GM12878 (cell line): ENCODE results near the gene CCDC28A. TPM values are rescaled to one million over a fixed set of nuclear protein-coding genes. Genes with fewer than 3 reads are reported as not detected.

Experiments
- ATAC-seq: fragments of 200-7000 bp; cut with Tn5 transposase; 3 replicates; pipeline ENCODE4 v1.9.1; 2020; ENCODE audit warnings: mild to moderate bottlenecking, moderate library complexity
- BruUV-seq: library from RNA; stranded (reverse); fragments of 400-500 nt; replicated peaks from 2 replicates; lab custom pipeline; 2021; lab: Mats Ljungman, UMichigan
- CTCF ChIA-PET: fragments of 300-600 bp; sonication (Branson Sonifier 250); formaldehyde crosslinking; extraction: SDS; loops from one replicate; lab custom pipeline; 2021; ENCODE audit warnings: inconsistent platforms; lab: Yijun Ruan, JAX
- POLR2A ChIA-PET: fragments of 350-600 bp; formaldehyde crosslinking; extraction: SDS; loops from one replicate; lab custom pipeline; 2021; ENCODE audit warnings: inconsistent platforms; lab: Charles Lee
- RAD21 ChIA-PET: fragments of 300-600 bp; sonication (Branson Sonifier 250); formaldehyde crosslinking; loops from one replicate; lab custom pipeline; 2023; ENCODE audit warnings: antibody characterized with exemption; ENCODE audit not compliant: unreplicated experiment; lab: Charles Lee
- SMC1A ChIA-PET: fragments of 300-600 bp; sonication (Branson Sonifier 250); formaldehyde crosslinking; loops from one replicate; lab custom pipeline; 2023; ENCODE audit not compliant: unreplicated experiment, uncharacterized antibody; lab: Charles Lee
- DNase-seq: peaks from one replicate; pipeline ENCODE4 v3.0.0-alpha.2; 2011; ENCODE audit warnings: low read depth, low spot score
- FAIRE-seq: peaks from 3 replicates; lab custom pipeline; 2011; peaks lifted over from hg19 to GRCh38; lab: Jason Lieb, UNC
- H2AFZ ChIP-seq: 2 replicates; pipeline ENCODE4 v1.6.0; 2011; ENCODE audit warnings: low read depth, low read length, control low read depth; ENCODE audit not compliant: control insufficient read depth
- H3K27ac ChIP-seq: 2 replicates; pipeline ENCODE4 v1.5.1; 2011; ENCODE audit warnings: control low read depth; ENCODE audit not compliant: control insufficient read depth, insufficient read depth
- H3K27me3 ChIP-seq, 2 experiments: replicated peaks in 1 of 2; 2 replicates each; pipeline versions ENCODE4 v1.6.0 to v1.6.1; 2011; ENCODE audit warnings: low read length in 1 of 2; ENCODE audit not compliant: control insufficient read depth in 2 of 2, insufficient read depth in 2 of 2
- H3K36me3 ChIP-seq, 2 experiments: 2 replicates each; pipeline ENCODE4 v1.5.1; 2011; ENCODE audit warnings: low read length in 1 of 2; ENCODE audit not compliant: control insufficient read depth in 2 of 2, insufficient read depth in 2 of 2
- H3K4me1 ChIP-seq: 2 replicates; pipeline ENCODE4 v1.6.1; 2011; ENCODE audit warnings: mild to moderate bottlenecking, low read length, moderate library complexity, mixed read lengths; ENCODE audit not compliant: control insufficient read depth, insufficient read depth
- H3K4me2 ChIP-seq: 2 replicates; pipeline ENCODE4 v1.6.0; 2011; ENCODE audit warnings: control low read depth; ENCODE audit not compliant: control insufficient read depth, insufficient read depth
- H3K4me3 ChIP-seq: fragments of 200-600 bp; sonication (generic); 2 replicates; pipeline ENCODE4 v1.5.1; 2016
- H3K79me2 ChIP-seq: 2 replicates; pipeline ENCODE4 v1.6.0; 2011; ENCODE audit warnings: low read length; ENCODE audit not compliant: control insufficient read depth, insufficient read depth
- H3K9ac ChIP-seq: 2 replicates; pipeline ENCODE4 v1.8.0; 2011; ENCODE audit warnings: low read length, control low read depth, mixed read lengths; ENCODE audit not compliant: control insufficient read depth, insufficient read depth
- H3K9me3 ChIP-seq: replicated peaks from 3 replicates; pipeline ENCODE4 v1.5.1; 2011; ENCODE audit warnings: mild to moderate bottlenecking, low read length; ENCODE audit not compliant: control insufficient read depth, insufficient read depth
- H4K20me1 ChIP-seq: 2 replicates; pipeline ENCODE4 v1.6.0; 2011; ENCODE audit not compliant: control insufficient read depth, insufficient read depth
- ATF3 ChIP-seq: IDR thresholded peaks from 2 replicates; pipeline ENCODE4 v1.6.1; 2011; ENCODE audit warnings: low read depth, mild to moderate bottlenecking, low read length, moderate library complexity, borderline replicate concordance; ENCODE audit errors: extremely low read depth
- BHLHE40 ChIP-seq, 2 experiments: fragments of 450-650 bp in 1 of 2; IDR thresholded peaks; 2 replicates each; pipeline ENCODE4 v1.6.1; 2011 to 2017; ENCODE audit warnings: low read depth in 2 of 2, borderline replicate concordance in 1 of 2, improper control_type of control experiment in 1 of 2, low read length in 1 of 2, mild to moderate bottlenecking in 1 of 2
- CEBPZ ChIP-seq: fragments of 150-350 bp; IDR thresholded peaks from 2 replicates; pipeline ENCODE4 v1.6.1; 2016; ENCODE audit warnings: low read depth, low read length
- CREB1 ChIP-seq: IDR thresholded peaks from 2 replicates; pipeline ENCODE4 v1.6.1; 2012; ENCODE audit warnings: low read depth, mild to moderate bottlenecking, inconsistent platforms
- FOXK2 ChIP-seq: fragments of 450-650 bp; IDR thresholded peaks from 2 replicates; pipeline ENCODE4 v1.6.1; 2017; ENCODE audit warnings: mild to moderate bottlenecking, moderate library complexity
- KAT2A ChIP-seq: conservative IDR thresholded peaks from 2 replicates; pipeline ENCODE4 v1.6.1; 2011; ENCODE audit warnings: low read depth, low read length; ENCODE audit not compliant: control insufficient read depth
- KDM1A ChIP-seq: fragments of 200-600 bp; sonication (generic); IDR thresholded peaks from 2 replicates; pipeline ENCODE4 v1.6.1; 2016; ENCODE audit warnings: borderline replicate concordance
- MLLT1 ChIP-seq: fragments of 450-650 bp; IDR thresholded peaks from 2 replicates; pipeline ENCODE4 v1.6.1; 2016; ENCODE audit warnings: mild to moderate bottlenecking
- PAX8 ChIP-seq: fragments of 450-650 bp; IDR thresholded peaks from 2 replicates; pipeline ENCODE4 v1.6.1; 2017; ENCODE audit warnings: mild to moderate bottlenecking, moderate library complexity
- PKNOX1 ChIP-seq: fragments of 450-650 bp; IDR thresholded peaks from 2 replicates; pipeline ENCODE4 v1.6.1; 2016; ENCODE audit warnings: mild to moderate bottlenecking
- POLR2A ChIP-seq: IDR thresholded peaks from 2 replicates; pipeline ENCODE4 v1.6.1; 2011; ENCODE audit warnings: low read depth, mild to moderate bottlenecking, low read length
- RBBP5 ChIP-seq: fragments of 200-600 bp; sonication (generic); conservative IDR thresholded peaks from 2 replicates; pipeline ENCODE4 v1.6.1; 2016
- RCOR1 ChIP-seq: conservative IDR thresholded peaks from 2 replicates; pipeline ENCODE4 v1.6.1; 2012; ENCODE audit warnings: low read depth, low read length, improper control_type of control experiment
- SIN3A ChIP-seq: IDR thresholded peaks from 2 replicates; pipeline ENCODE4 v1.6.1; 2012; ENCODE audit warnings: low read depth, low read length, improper control_type of control experiment
- SIX5 ChIP-seq: IDR thresholded peaks from 2 replicates; pipeline ENCODE4 v1.6.1; 2011; ENCODE audit warnings: mild to moderate bottlenecking, low read depth, low read length, moderate library complexity; ENCODE audit not compliant: severe bottlenecking
- SMAD5 ChIP-seq: IDR thresholded peaks from 2 replicates; pipeline ENCODE4 v1.6.1; 2016; ENCODE audit warnings: antibody characterized with exemption, low read depth
- SMC3 ChIP-seq: IDR thresholded peaks from 2 replicates; pipeline ENCODE4 v1.6.1; 2011; ENCODE audit warnings: low read length, improper control_type of control experiment, borderline replicate concordance
- SP1 ChIP-seq: IDR thresholded peaks from one replicate; pipeline ENCODE4 v1.6.1; 2011; ENCODE audit warnings: low read depth, low read length
- WGBS: methylation state at CpG from one replicate; pipeline ENCODE4 v1.1.6; 2016; ENCODE audit warnings: low lambda C conversion rate; ENCODE audit not compliant: insufficient replicate concordance, insufficient coverage; ENCODE audit errors: missing lambda C conversion rate; 5-methylcytosine and 5-hydroxymethylcytosine counted together
- in situ Hi-C: fragments of 300-500 bp; cut with MboI; formaldehyde crosslinking; loops from 9 replicates; pipeline ENCODE4 v1.14.3; 2018; ENCODE audit warnings: mixed read lengths
- intact Hi-C: fragments of 100-400 bp; cut with micrococcal nuclease; formaldehyde crosslinking; loops from one replicate; pipeline ENCODE4 v1.14.2; 2022; ENCODE audit not compliant: unreplicated experiment
- polyA plus RNA-seq, 11 experiments: library from polyadenylated mRNA; depleted of rRNA in 4 of 11; unstranded in 6 of 11; stranded (reverse) in 5 of 11; fragments of >200 nt; fragmentation: Nextera tagmentation in 4 of 11; fragmentation: Illumina TruSeq in 1 of 11; extraction: Ambion mirVana in 4 of 11; extraction: Trizol in 1 of 11; gene quantifications; 1 replicate in 1 of 11; 2 replicates in 10 of 11; pipeline versions ENCODE4 v1.2.1 to v1.2.3, GENCODE V29; 2011 to 2016; ENCODE audit warnings: inconsistent platforms in 2 of 11, missing spikeins in 2 of 11, low read depth in 1 of 11
- total RNA-seq, 4 experiments: library from RNA; depleted of rRNA in 3 of 4; stranded (reverse); fragments of >200 nt in 3 of 4; fragmentation: Illumina TruSeq in 1 of 4; extraction: Trizol in 1 of 4; gene quantifications; 2 replicates each; pipeline versions ENCODE4 v1.2.1 to v1.2.3, GENCODE V29; 2013 to 2021

The CCDC28A gene
- total and polyA plus RNA-seq, 10 of the 15 experiments (the other 5 are each of a cell fraction or from before 2014, with no cell fraction given): 13.5 to 38.8 (median 19.2) TPM

GRCh38 chr6:138832182-138832581 is 58.6 kb downstream of the CCDC28A start:
- BruUV-seq: no TSS peak
- WGBS: 93% methylated on average over 2 of the region's 2 CpGs
- SMC1A ChIA-PET: no interaction called here

More at GRCh38 chr6:138832182-138832581, 58.6 kb downstream of the CCDC28A start:
- ChIA-PET CTCF (no interaction called here), POLR2A (no interaction called here), RAD21 (no interaction called here)
- in situ Hi-C loops: no loop called here
- DNase-seq (no peak), ATAC-seq (no peak), FAIRE-seq (no peak)
- no peak overlapping the region for H2AFZ ChIP-seq
- H3K9me3 ChIP-seq: no peaks in the 10 kb centered on the region
- no peak overlapping the region for H3K27ac ChIP-seq
- no peak overlapping the region for H3K4me2 ChIP-seq
- H3K4me1 ChIP-seq: no peaks in the 10 kb centered on the region
- H3K4me3 ChIP-seq: no peak overlapping the region
- TF ChIP-seq RCOR1: no peak
- no peak for TF ChIP-seq BHLHE40 (IDR thresholded peaks at IDR 0.05; ENCODE audit: borderline replicate concordance in 1 of 2, low read depth in 2 of 2, low read length in 1 of 2)
- no peak for TF ChIP-seq KAT2A
- TF ChIP-seq FOXK2: no peak
- no peak for TF ChIP-seq MLLT1
- no peak for TF ChIP-seq SMAD5
- TF ChIP-seq SIN3A: no peak
- no peak for TF ChIP-seq ATF3
- TF ChIP-seq KDM1A: no peak
- no peak for TF ChIP-seq PKNOX1
- TF ChIP-seq RBBP5: no peak
- no peak for TF ChIP-seq SMC3
- TF ChIP-seq POLR2A: no peak
- TF ChIP-seq CEBPZ: no peak
- TF ChIP-seq PAX8: no peak
- TF ChIP-seq SP1: no peak
- TF ChIP-seq SIX5: no peak
- no peak for TF ChIP-seq CREB1
- no peaks in the 10 kb centered on the region for H3K79me2 ChIP-seq
- no peak overlapping the region for H3K9ac ChIP-seq
- H3K36me3 ChIP-seq: no peaks in the 10 kb centered on the region
- H4K20me1 ChIP-seq: no peaks in the 10 kb centered on the region
- H3K27me3 ChIP-seq: no peaks in the 10 kb centered on the region
- intact Hi-C loops: no loop called here
